ENCODE results near the gene AKR1C8.

GRCh38 chr10:5143137-5143536, 41.8 kb downstream of the AKR1C8 start:
- TF ChIP-seq ZNF70 (CRISPR knock-in tag; IDR thresholded peaks at IDR 0.05) (no peak), ZFP30 (CRISPR knock-in tag; IDR thresholded peaks at IDR 0.05) (no peak), ZNF8 (CRISPR knock-in tag; IDR thresholded peaks at IDR 0.05) (no peak), ESRRG (CRISPR knock-in tag; IDR thresholded peaks at IDR 0.05) (no peak), PATZ1 (CRISPR knock-in tag; IDR thresholded peaks at IDR 0.05; ENCODE audit: borderline replicate concordance) (no peak), CSDC2 (CRISPR knock-in tag; IDR thresholded peaks at IDR 0.05) (no peak), POU6F1 (CRISPR knock-in tag; IDR thresholded peaks at IDR 0.05; ENCODE audit: borderline replicate concordance, low read depth) (no peak), ISL1 (CRISPR knock-in tag; IDR thresholded peaks at IDR 0.05) (no peak), ZNF565 (CRISPR knock-in tag; conservative IDR thresholded peaks at IDR 0.05; ENCODE audit: low read depth) (no peak), SNAI2 (CRISPR knock-in tag; IDR thresholded peaks at IDR 0.05) (no peak), GLIS3 (CRISPR knock-in tag; IDR thresholded peaks at IDR 0.05) (no peak)
